NCI-H1092 treated with DMSO at 0.1 percent for 48 hours (cell line): ENCODE data around the gene CELF2.

Source experiments
- DNase-seq: peaks from one replicate; lab custom pipeline; 2025; lab: John Stamatoyannopoulos, UW

CELF2 gene

DNA sequence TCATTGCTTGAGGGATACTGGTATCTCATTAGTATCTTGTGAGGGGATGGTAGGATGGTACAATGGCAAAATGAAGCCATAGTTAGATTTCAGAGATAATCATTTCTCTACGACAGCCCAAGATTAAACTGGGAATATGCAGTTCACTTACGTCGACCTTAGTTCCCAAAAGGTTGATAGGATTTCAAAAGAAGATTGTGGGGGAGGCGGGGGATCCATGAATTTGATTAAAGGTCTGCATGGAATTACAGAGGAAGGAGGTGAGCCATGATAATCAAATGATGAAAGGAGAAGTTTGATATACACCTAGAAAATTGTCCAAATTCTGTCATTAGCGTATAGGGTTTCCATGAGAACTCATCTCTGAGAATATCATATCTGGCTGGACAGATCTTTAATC, 206.6 kb downstream of the CELF2 start:
- DNase-seq: no peak

DNA sequence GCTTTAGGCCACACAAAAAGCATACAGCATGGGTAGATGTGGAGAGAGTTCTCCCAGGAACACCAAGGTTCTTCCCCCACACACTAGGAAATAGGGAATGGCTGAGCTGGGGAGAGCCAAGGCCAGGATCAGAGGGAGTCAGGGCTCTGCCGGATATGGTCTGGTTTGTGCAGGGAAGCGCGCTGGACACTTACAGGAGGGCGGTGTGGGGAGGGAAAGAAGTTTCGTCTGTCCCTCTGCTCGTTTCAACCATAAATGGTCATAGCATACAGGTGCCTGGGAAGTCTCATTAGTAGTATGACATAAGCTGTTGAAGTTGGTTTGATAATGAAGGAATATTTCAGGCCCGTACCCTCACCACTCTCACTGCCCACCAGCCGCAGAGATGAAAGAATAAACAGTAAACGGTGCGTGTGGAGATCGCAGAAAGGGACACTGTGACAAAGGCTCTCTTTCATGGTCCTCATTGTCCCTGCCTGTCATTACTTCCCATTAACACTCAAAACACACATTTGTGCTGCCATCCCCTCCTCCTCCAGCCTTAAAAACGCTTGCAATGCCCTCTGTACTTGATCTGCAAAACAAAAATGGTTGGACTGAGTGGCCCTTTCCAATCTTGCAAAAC, 207.2 kb downstream of the CELF2 start:
- no peak for DNase-seq

DNA sequence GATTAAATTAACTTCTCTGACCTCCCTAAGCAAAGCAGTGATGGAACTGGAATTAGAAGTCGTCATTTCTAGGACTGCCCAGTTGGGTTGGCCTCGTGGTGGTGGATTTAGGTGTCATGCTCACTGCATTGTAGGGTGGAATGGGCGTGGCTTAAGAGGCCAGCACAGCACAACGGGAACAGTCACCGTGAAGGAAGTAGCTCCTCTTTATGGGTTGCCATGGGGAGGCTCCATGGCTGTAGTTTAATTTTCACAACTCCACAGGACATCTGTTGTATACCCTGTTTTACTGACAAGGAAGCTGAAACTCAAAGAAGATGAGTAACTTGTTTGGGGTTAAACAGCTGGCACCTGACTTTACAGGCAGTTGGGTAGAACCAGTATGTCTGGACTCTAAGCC, 208.3 kb downstream of the CELF2 start:
- DNase-seq: no peak

GRCh38 chr10:11227103-11227502, 209.4 kb downstream of the CELF2 start:
- DNase-seq: no peak

DNA sequence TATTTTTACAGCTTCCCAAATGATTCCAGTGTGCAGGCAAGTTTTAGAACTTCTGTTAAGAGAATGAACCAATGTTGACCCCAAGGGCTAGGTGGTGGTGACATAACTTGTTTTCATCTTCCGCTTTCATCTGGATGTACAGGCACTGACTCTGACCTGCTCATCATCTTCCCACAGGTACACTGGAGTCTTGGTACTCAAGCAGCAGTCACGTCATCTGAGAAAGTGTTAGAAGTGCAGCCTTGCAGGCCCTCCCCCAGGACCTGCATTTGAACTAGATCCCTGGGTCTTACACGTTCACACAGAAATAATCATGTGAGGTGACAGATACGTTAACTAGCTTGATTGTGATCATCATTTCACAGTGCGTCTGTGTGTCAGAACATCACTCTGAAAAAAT, 212.2 kb downstream of the CELF2 start:
- DNase-seq: no peak

- no peak for DNase-seq
These were observed 213.0 kb downstream of the CELF2 start for GRCh38 chr10:11230498-11231167.

DNA sequence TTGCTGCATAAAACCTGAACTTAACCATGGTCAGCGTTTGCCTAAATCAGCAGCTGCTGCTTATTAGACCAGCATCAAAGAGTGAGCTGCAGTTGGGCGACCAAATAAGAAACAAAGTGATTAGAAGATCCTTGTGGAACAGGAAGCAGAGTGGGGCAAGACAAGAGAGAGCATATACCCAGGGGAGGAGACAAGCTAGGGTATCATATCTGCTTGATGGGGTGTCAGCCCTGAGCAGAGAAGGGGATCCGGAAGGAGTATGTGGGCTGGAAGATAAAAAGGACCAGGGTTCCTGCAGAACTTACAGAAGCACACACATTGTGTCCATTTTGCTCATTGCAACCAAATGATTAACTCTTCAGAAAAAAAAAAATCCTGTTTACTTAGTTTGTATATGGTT, 213.6 kb downstream of the CELF2 start:
- DNase-seq: no peak

- no peak for DNase-seq
These were observed 214.7 kb downstream of the CELF2 start for GRCh38 chr10:11232222-11232961.

- no peak for DNase-seq
These were observed 217.3 kb downstream of the CELF2 start for GRCh38 chr10:11234857-11235531.

DNA sequence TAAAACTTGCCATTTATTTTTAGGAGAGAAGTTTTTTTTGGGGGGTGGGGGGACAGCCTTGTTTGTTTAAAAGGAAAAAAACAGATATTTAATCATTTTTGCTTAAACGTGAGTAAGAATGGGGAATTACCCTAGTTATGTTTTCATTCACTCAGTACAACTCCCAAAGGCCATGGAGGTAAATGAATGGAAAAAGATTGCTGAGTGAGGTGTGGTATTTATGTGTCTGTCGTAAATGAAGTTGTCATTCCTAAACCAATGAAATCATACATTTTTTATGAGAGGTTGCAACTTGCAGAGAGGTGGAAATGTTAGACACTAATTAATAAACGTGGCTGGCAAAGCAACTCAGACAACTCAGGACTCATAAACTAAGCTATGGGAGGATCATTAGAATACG, 218.1 kb downstream of the CELF2 start:
- no peak for DNase-seq

GRCh38 chr10:11236234-11236633, 218.6 kb downstream of the CELF2 start:
- DNase-seq: no peak

- no peak for DNase-seq
These were observed 219.9 kb downstream of the CELF2 start for GRCh38 chr10:11237571-11237970.

DNA sequence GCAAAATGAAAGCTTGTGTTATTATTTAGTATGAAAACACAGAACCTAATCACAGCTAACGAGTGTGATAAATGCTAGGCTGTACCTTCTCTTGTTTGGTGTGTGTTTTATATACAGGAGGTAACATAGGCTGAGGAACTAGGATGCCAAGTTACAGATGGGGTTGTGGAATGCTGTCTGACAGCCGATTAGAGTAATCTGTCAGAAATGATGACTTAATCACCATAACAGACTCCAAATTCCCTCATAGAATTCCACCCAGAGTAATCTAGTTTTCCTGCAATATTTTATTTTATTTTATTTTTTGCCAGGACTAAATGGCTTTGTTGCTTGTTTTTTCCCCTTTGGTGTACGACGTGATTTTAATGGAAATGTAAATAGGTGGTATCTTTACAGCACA, 221.2 kb downstream of the CELF2 start:
- DNase-seq: no peak

GRCh38 chr10:11240641-11241040, 223.0 kb downstream of the CELF2 start:
- DNase-seq: no peak

GRCh38 chr10:11242443-11243387, 225.0 kb downstream of the CELF2 start:
- peak; percentile 2 for DNase-seq

- DNase-seq: no peak
These were observed 226.0 kb downstream of the CELF2 start for GRCh38 chr10:11243425-11244222.

DNA sequence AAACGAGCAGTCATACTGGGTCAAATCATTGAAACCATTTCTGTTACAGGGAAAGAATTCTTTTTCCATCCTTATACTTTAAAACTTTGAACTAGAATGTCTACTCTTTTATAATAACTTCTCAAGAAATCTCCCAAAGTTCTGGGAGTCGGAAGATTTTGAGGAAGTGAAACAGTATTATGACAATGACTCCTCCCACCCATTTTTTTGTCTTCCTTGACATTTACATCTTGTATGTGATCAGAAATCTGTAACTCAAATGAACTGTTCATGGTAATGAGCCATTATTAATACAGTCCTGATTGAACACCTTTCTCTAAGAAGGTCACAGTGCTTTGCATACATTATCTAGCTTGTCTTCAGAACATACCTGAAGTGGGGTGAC, 227.4 kb downstream of the CELF2 start:
- no peak for DNase-seq

GRCh38 chr10:11245510-11245909, 227.8 kb downstream of the CELF2 start:
- DNase-seq: no peak

GRCh38 chr10:11245981-11246590, 228.4 kb downstream of the CELF2 start:
- DNase-seq: no peak

- DNase-seq: no peak
These were observed 229.2 kb downstream of the CELF2 start for GRCh38 chr10:11246752-11247467.
